Ovary (tissue), 9 donors: ENCODE results near the gene SUCO. TPM values are rescaled to one million over a fixed set of nuclear protein-coding genes. Genes with fewer than 3 reads are reported as not detected.

Experiments used
- DNase-seq, 5 donors: peaks; one replicate each; pipeline ENCODE4 v3.0.0-alpha.2; 2019 to 2020
- H3K27ac ChIP-seq, 2 donors: fragments of 200-600 bp; one replicate each; pipeline versions ENCODE4 v1.5.1 to v1.8.0; 2019 to 2022
- H3K27me3 ChIP-seq: fragments of 200-600 bp; one replicate; pipeline ENCODE4 v1.8.0; 2022
- H3K36me3 ChIP-seq: fragments of 200-600 bp; sonication (generic); one replicate; pipeline ENCODE4 v1.5.1; 2019
- H3K4me1 ChIP-seq: one replicate; pipeline ENCODE4 v1.8.1; 2013; ENCODE audit warnings: mild to moderate bottlenecking, moderate library complexity; ENCODE audit not compliant: insufficient read depth
- H3K4me3 ChIP-seq: fragments of 200-600 bp; sonication (generic); one replicate; pipeline ENCODE4 v1.5.1; 2017
- H3K9me3 ChIP-seq, 2 donors: fragments of 200-600 bp in 1 of 2; sonication (generic) in 1 of 2; one replicate each; pipeline versions ENCODE4 v1.5.1 to v1.8.1; 2013 to 2019; ENCODE audit warnings: mild to moderate bottlenecking in 1 of 2, moderate library complexity in 1 of 2
- CTCF ChIP-seq, 3 donors: fragments of 450-650 bp in 2 of 3; fragments of 200-600 bp in 1 of 3; IDR thresholded peaks; one replicate each; pipeline versions ENCODE4 v1.5.1 to v1.8.0; 2016 to 2022; ENCODE audit warnings: antibody characterized with exemption in 3 of 3, mild to moderate bottlenecking in 1 of 3
- EP300 ChIP-seq: sonication (generic); formaldehyde crosslinking; IDR thresholded peaks from one replicate; pipeline ENCODE4 v1.6.1; 2017; ENCODE audit warnings: antibody characterized with exemption
- POLR2A ChIP-seq: fragments of 450-650 bp; IDR thresholded peaks from one replicate; pipeline ENCODE4 v1.6.1; 2017; ENCODE audit warnings: antibody characterized with exemption, mild to moderate bottlenecking, moderate library complexity
- WGBS, 3 donors: extraction: QIAGEN DNeasy Blood & Tissue Kit in 1 of 3; methylation state at CpG; one replicate each; pipeline versions ENCODE4 v1.1.5 to v1.1.7; 2013 to 2017; 5-methylcytosine and 5-hydroxymethylcytosine counted together
- intact Hi-C, 4 donors: fragments of 100-400 bp; cut with DNase I; formaldehyde crosslinking; loops; one replicate each; pipeline versions ENCODE4 v1.11.0 to v1.15.1; 2022 to 2023
- polyA plus RNA-seq, 2 donors: library from polyadenylated mRNA; stranded (reverse); fragments of 200-250 nt in 1 of 2; fragments of 350-450 nt in 1 of 2; fragmentation: Illumina TruSeq in 1 of 2; extraction: RNeasy Lipid Tissue Mini Kit (QIAGEN cat#74804) in 1 of 2; gene quantifications; one replicate each; pipeline ENCODE4 v1.2.3, GENCODE V29; 2013 to 2014
- total RNA-seq, 7 donors: library from RNA; depleted of rRNA in 2 of 7; stranded (reverse); fragments of >200 nt in 2 of 7; fragmentation: NEBNext Ultra II Directional in 3 of 7; extraction: Animal tissue kit (Norgen Biotek cat#: 25700) in 3 of 7; gene quantifications; one replicate each; pipeline versions ENCODE4 v1.1.0 to v1.2.4, GENCODE V29; 2016 to 2023
- donor health status: DM: no; HTN: no; CAD: no; lungs with moderate emphysema.
- donor health status: DM: no; HTN: no; CAD: no.
- donor health status: Bipolar disorder and iron deficiency.
- donor health status: DM: yes; HTN: yes; CAD: no.
- donor health status: DM: no; HTN: no; CAD: no.
- donor health status: DM: yes; HTN: yes; CAD: no.

Gene SUCO
- total and polyA plus RNA-seq, 9 donors, result 14.0 to 68.1 (median 55.5) TPM

GRCh38 chr1:172626845-172627244 is 93.9 kb downstream of the SUCO start:
- Histone ChIP-seq H3K9me3 (no peaks in the 10 kb centered on the region), H3K27ac (no peak overlapping the region), H3K4me1 (no peaks in the 10 kb centered on the region), H3K4me3 (no peak overlapping the region), H3K27me3 (no peaks in the 10 kb centered on the region), H3K36me3 (no peaks in the 10 kb centered on the region)
- intact Hi-C loops, result no loop called here
- no peak for DNase-seq
- WGBS, 3 donors, result 63 to 68% (median 66%) methylated on average over 3 of the region's 3 CpGs
- TF ChIP-seq POLR2A (no peak), EP300 (no peak), CTCF (IDR thresholded peaks at IDR 0.05) (no peak)

DNA sequence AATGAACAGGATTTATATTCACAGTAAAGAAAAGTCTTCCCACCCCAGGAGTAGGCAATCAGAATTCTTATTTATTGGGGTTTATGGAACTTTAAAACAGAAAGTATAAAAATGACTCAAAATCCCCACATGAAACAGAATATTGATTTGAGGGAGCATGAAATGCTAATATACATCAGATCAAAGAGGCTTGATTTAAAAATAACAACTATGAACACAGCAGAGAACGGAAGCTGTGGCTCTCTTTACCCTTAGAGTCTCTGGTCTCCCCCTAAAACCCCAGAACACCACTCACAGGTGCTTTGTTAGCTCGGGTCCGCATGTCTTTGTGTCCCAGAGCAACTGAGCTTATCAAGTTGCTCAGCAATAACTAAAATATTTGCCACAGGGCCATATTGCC is 94.8 kb downstream of the SUCO start:
- H3K4me1 ChIP-seq, result no peaks in the 10 kb centered on the region
- H3K4me3 ChIP-seq, result no peak overlapping the region
- DNase-seq, result no peak
- no peaks in the 10 kb centered on the region for H3K9me3 ChIP-seq
- no peak overlapping the region for H3K27ac ChIP-seq
- intact Hi-C loops, result no loop called here
- WGBS, 3 donors, result 72 to 89% (median 87%) methylated on average over 3 of the region's 3 CpGs
- TF ChIP-seq EP300 (no peak), CTCF (IDR thresholded peaks at IDR 0.05) (no peak), POLR2A (no peak)
- H3K36me3 ChIP-seq, result no peaks in the 10 kb centered on the region
- no peaks in the 10 kb centered on the region for H3K27me3 ChIP-seq

- Histone ChIP-seq H3K36me3 (no peaks in the 10 kb centered on the region), H3K27me3 (no peaks in the 10 kb centered on the region), H3K4me3 (no peak overlapping the region), H3K27ac (no peak overlapping the region), H3K9me3 (no peaks in the 10 kb centered on the region), H3K4me1 (no peaks in the 10 kb centered on the region)
- intact Hi-C loops, result no loop called here
- no peak for DNase-seq
- 50 to 59% (median 52%) methylated on average over 4 of the region's 4 CpGs for WGBS, 3 donors
- no peak for TF ChIP-seq CTCF (IDR thresholded peaks at IDR 0.05)
- TF ChIP-seq POLR2A, result no peak
- no peak for TF ChIP-seq EP300
Measured at GRCh38 chr1:172628401-172628800, 95.5 kb downstream of the SUCO start.

- no peaks in the 10 kb centered on the region for H3K27me3 ChIP-seq
- no peak for DNase-seq
- TF ChIP-seq CTCF (IDR thresholded peaks at IDR 0.05) (no peak), EP300 (no peak), POLR2A (no peak)
- H3K36me3 ChIP-seq, result no peaks in the 10 kb centered on the region
- H3K9me3 ChIP-seq, result no peaks in the 10 kb centered on the region
- 91 to 94% (median 92%) methylated on average over 2 of the region's 2 CpGs for WGBS, 3 donors
- intact Hi-C loops, result no loop called here
- H3K4me3 ChIP-seq, result no peak overlapping the region
- no peak overlapping the region for H3K27ac ChIP-seq
- H3K4me1 ChIP-seq, result no peaks in the 10 kb centered on the region
Measured at GRCh38 chr1:172629170-172629569, 96.2 kb downstream of the SUCO start.

DNA sequence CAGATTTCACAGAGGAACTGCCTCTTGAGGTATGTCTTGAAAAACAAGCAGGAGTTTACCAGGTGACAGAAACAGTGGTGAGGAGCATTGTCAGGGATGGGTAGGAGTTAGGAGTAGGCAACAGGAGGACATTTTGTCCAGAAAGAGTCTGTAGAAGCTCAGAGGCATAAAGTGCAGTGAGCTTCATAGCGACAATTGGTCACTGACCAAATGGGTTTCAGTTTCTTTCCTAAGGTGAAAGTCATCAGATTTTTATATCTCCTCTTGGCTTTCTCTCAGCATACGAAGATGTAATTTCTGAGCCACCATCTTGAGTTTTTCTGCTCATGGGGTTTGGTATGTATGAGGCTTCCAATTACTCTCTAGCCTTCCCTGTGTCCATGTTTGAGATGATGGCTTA is 96.7 kb downstream of the SUCO start:
- no peak overlapping the region for H3K27ac ChIP-seq

More for the DNA sequence above, 96.7 kb downstream of the SUCO start:
- WGBS, 3 donors, result 91 to 100% (median 94%) methylated on average over 2 of the region's 2 CpGs
- no peak overlapping the region for H3K4me3 ChIP-seq
- no peaks in the 10 kb centered on the region for H3K36me3 ChIP-seq
- no peaks in the 10 kb centered on the region for H3K4me1 ChIP-seq
- no peaks in the 10 kb centered on the region for H3K9me3 ChIP-seq
- intact Hi-C loops, result no loop called here
- TF ChIP-seq EP300, result no peak
- TF ChIP-seq POLR2A, result no peak
- no peak for TF ChIP-seq CTCF (IDR thresholded peaks at IDR 0.05)
- DNase-seq, result no peak
- H3K27me3 ChIP-seq, result no peaks in the 10 kb centered on the region
